NCI-H2029 (cell line): Measurements from ENCODE around the gene SLC5A10.

Experiments
- DNase-seq: peaks from one replicate; lab custom pipeline; 2025; lab: John Stamatoyannopoulos, UW

Gene SLC5A10

GRCh38 chr17:19003543-19004420 is 51.8 kb downstream of the SLC5A10 start:
- DNase-seq: no peak

DNA sequence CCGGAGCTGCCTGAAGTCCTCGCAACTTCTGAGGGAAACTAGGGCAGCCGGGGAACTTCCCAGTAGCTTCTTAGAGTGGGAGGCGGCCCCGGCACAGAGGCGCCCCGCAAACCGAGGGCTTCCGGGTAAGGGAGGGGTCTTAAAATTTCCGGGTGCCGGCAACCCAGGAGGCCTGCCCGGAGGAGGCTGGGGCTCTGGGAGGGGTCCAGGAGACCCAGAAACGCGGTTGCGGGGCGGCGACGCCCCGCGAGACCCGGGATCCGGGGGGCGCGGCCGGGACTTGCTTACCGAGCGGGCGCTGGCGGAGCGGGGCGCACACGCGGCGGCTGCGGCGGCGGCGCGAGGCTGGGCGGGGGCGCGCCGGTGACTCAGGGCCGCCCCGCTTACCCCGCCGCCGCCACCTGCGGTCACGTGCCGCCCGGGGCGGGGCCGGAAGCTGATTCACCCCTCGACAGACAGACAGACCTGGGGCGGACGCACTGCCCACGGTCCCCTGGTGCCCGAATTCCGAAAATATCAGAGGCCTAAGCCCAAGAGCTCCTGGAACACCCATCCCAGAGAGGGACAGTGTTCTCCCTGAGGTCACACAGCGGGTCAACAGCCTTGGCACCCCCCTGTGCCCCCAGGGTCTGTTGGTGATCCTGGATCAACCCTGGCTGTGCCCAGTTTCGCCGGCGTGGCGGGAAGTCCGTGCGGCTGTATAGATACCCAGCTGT is 52.6 kb downstream of the SLC5A10 start, which contains the start of gene FAM83G:
Gene FAM83G, minus strand, starts transcription at position 344 of the 716 bp plus-strand sequence. CDS start 723 bp downstream, outside the sequence.
- peak; percentile 9 for DNase-seq

- no peak for DNase-seq
Measured at GRCh38 chr17:19005137-19005773, 53.3 kb downstream of the SLC5A10 start.

GRCh38 chr17:19005789-19006430 is 53.9 kb downstream of the SLC5A10 start:
- DNase-seq: no peak

GRCh38 chr17:19006698-19007097 is 54.7 kb downstream of the SLC5A10 start:
- DNase-seq: no peak

DNA sequence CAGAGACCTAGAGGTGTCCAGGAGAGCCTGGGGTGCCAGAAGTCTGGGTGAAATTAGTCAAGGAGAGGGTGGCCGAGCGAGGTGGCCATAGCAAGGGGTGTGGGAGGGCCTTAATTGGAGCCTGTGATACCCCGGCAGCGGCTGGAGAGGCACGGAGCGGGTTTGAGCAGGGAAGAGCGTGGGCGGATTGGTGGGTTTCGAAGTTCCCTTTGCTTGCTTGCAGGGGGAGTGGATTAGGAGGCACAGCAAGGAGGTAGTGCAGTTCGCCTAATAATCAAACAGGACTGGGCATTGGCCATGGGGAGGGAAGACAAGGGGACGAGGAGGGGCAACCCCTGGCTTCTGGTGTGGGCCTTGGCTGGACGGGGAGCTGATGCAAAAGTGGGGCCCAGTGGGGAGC is 58.0 kb downstream of the SLC5A10 start:
- no peak for DNase-seq

GRCh38 chr17:19010729-19011505 is 59.0 kb downstream of the SLC5A10 start:
- DNase-seq: no peak

GRCh38 chr17:19011581-19011980 is 59.6 kb downstream of the SLC5A10 start:
- DNase-seq: no peak

- DNase-seq: no peak
Measured at GRCh38 chr17:19012171-19013080, 60.5 kb downstream of the SLC5A10 start.

- DNase-seq: no peak
Measured at GRCh38 chr17:19013226-19013625, 61.3 kb downstream of the SLC5A10 start.

- DNase-seq: no peak
Measured at GRCh38 chr17:19013806-19014627, 62.1 kb downstream of the SLC5A10 start.

DNA sequence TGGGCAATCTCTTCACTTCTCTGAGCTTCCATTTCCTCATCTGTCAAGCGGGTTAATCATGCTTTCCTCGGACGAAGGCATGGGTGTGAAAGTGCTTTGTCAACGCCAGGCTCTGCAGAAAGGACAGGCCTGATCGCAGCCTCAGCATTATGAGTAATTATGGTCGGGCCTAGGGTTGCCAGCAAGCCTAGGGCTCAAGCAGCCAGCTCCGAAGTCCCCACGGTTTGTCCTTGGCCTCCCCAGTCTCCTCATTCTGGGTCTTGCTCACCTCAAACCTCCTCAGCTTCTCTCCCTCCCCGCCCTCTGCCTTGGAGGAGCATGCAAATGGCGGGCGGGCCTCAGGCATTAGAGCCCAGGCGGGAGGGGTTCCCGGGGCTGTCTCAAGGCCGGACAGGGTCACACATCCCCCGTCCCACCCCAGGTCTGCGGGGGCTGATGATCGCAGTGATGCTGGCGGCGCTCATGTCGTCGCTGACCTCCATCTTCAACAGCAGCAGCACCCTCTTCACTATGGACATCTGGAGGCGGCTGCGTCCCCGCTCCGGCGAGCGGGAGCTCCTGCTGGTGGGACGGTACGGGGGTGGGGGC is 62.8 kb downstream of the SLC5A10 start:
- DNase-seq: no peak

- no peak for DNase-seq
Measured at GRCh38 chr17:19015428-19015827, 63.5 kb downstream of the SLC5A10 start.

GRCh38 chr17:19016297-19016696 is 64.3 kb downstream of the SLC5A10 start:
- DNase-seq: no peak

DNA sequence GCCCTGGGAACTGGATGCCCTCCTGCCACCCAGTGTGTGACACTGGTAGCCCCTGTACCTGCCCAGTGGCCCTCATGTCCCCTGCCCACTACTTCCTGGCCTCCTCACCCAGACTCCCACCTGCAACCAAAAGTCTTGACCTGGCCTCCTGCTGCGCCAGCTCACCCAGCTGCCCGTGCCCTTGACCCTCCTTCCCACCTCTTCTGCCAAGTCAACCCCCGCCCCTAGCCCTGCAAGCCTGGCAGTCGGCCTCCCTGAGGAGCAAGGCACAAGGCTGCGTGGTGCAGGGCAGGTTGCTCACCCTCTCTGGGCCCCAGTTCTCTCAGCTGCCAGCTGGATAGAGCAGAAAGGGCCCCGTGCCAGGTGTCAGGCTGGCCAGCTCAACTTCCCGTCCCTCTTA is 64.9 kb downstream of the SLC5A10 start:
- DNase-seq: no peak

DNA sequence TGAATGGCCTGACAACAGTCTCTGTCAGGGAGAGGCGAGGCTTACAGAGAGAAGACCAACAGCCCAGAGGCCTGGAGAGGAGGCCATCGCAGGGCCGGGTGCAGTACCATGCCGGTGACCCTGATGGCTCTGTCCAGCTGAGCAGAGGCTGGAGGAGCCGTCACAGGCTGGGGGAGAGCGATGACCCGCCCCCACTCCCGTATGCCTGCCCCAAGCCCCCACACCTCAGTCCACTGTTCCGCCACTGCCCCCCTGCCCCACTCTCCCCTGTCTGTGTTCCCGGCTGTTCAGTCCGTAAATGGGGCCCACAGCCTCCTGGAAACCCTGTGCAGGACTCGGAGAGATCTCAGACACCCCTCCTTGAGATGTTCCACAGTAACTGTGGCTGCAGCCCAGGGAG is 65.4 kb downstream of the SLC5A10 start:
- no peak for DNase-seq

DNA sequence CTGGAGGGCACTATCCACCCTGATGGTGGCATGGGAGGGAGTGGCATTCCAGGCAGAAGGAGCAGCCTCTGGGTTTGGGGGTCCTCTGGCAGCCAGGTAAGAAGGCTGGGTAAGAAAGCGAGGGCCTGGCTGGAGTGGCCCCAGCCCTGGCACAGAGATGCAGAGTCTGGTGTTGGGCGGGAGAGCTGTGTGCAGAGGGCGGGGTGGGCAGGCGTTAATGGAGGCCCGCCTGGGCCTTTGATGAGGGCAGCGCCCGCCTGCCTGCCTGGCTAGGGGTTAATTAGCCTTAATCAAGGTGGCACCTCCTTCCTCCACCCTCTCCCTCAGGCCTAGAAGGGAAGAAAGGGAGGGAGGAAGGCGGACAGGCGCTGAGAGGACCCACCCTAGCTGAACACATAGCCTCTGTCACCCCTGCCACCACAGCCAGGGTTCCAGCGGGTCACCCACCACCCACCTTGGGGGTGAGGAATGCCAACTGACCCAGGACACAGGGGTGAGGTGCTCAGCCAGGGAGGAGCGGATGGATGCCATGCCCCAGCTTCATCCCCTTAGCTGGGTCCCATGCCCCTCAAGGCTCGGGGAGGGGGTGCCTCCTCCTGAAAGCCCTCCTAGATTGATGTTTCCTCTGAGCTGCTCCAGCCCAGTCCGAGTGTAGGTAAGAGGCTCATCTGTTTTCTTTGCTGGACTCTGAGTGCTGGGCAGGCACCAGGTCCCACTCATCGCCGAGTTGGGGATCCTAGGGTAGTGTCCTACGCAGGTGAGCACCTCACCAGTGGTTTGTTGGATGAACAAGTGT is 66.0 kb downstream of the SLC5A10 start:
- no peak for DNase-seq

GRCh38 chr17:19018600-19018950 is 66.6 kb downstream of the SLC5A10 start:
- no peak for DNase-seq
